Neural cell (in vitro differentiated cells): ENCODE data around the gene RAB34.

Source experiments
- CTCF ChIP-seq: fragments of 450-650 bp; IDR thresholded peaks from 2 replicates; pipeline ENCODE4 v1.5.1; 2014; ENCODE audit warnings: antibody characterized with exemption, mild to moderate bottlenecking, moderate library complexity; ENCODE audit not compliant: poor library complexity, severe bottlenecking
- EZH2 ChIP-seq: fragments of 200-600, 300-800 bp; shearing (Covaris generic), sonication (generic); IDR thresholded peaks from 2 replicates; pipeline ENCODE4 v1.6.1; 2014; ENCODE audit warnings: antibody characterized with exemption, low read length, borderline replicate concordance, mild to moderate bottlenecking; ENCODE audit not compliant: insufficient read depth, poor library complexity, severe bottlenecking
- RAD21 ChIP-seq: fragments of 450-650 bp; conservative IDR thresholded peaks from 2 replicates; pipeline ENCODE4 v1.6.1; 2014; ENCODE audit warnings: antibody characterized with exemption, mild to moderate bottlenecking, moderate library complexity
- REST ChIP-seq: IDR thresholded peaks from 2 replicates; pipeline ENCODE4 v1.6.1; 2012; ENCODE audit warnings: borderline replicate concordance

GRCh38 chr17:28763804-28764266 is 46.2 kb upstream of the RAB34 start:
- TF ChIP-seq CTCF (peak; percentile 90), REST (no peak), EZH2 (no peak), RAD21 (peak; percentile 79)
